ENCODE measurements around the gene LKAAEAR1. TPM values are rescaled to one million over a fixed set of nuclear protein-coding genes. Genes with fewer than 3 reads are reported as not detected.
A peak's percentile ranks its signal among the peaks of the same experiment; 100 is the strongest.

Gene LKAAEAR1
- total and polyA plus RNA-seq, 2 of the 13 experiments (the other 11 are each of a cell fraction or from before 2014, with no cell fraction given): not detected

GRCh38 chr20:64067733-64068307 lies 16.4 kb downstream of the LKAAEAR1 start:
- Histone ChIP-seq H3K9ac (ENCODE audit: insufficient read depth, low read depth, low read length) (no peak overlapping the region), H3K4me2 (ENCODE audit: low read depth, low read length) (no peak overlapping the region), H4K20me1 (ENCODE audit: insufficient read depth, low read length) (peaks cover 4% of the 10 kb centered on the region; the same call in 1 of the 2 replicates), H3K4me3 (replicated peaks in 1 of 3; ENCODE audit: insufficient read depth in 1 of 3, low read depth in 2 of 3, low read length in 3 of 3) (no peak overlapping the region), H3K9me3 (ENCODE audit: low read length) (no peaks in the 10 kb centered on the region), H3K4me1 (ENCODE audit: insufficient read depth, low read length) (peaks cover 47% of the 10 kb centered on the region), H3K27ac (ENCODE audit: extremely low read length, insufficient read depth, low read length) (no peak overlapping the region), H3K27me3 (ENCODE audit: control insufficient read depth in 1 of 2, insufficient read depth in 2 of 2, low read length in 2 of 2) (peaks cover 3 to 11% of the 10 kb centered on the region in 2 experiments; a peak in 2 of 5 replicates), H3K79me2 (ENCODE audit: insufficient read depth, low read length) (no peaks in the 10 kb centered on the region), H3K36me3 (replicated peaks in 1 of 2; ENCODE audit: control insufficient read depth in 1 of 2, insufficient read depth in 2 of 2, low read length in 2 of 2) (no peaks in the 10 kb centered on the region), H2AFZ (ENCODE audit: low read length) (no peak overlapping the region)
- ChIA-PET POLR2A (no interaction called here), CTCF (ENCODE audit: low intra/inter-chr PET ratio, low total read pairs) (no interaction called here)
- ATAC-seq (no peak), DNase-seq (ENCODE audit: low spot score) (no peak), FAIRE-seq (no peak)
- intact Hi-C loops (cut with micrococcal nuclease; ENCODE audit: unreplicated experiment) (loop anchor here (2.0 kb wide), 1 partner anchor 13 kb away; no protein-coding TSS in a partner anchor), in situ Hi-C loops (cut with HindIII; ENCODE audit: extremely low pct_ligation_motif_present, low pct_unique_long_range_greater_than_20kb) (no loop called here)
- WGBS (ENCODE audit: low lambda C conversion rate): 46% methylated on average over 7 of the region's 12 CpGs
- no TSS peak for BruUV-seq (replicated peaks)
- TF ChIP-seq RXRB (CRISPR knock-in tag; IDR thresholded peaks at IDR 0.05; ENCODE audit: borderline replicate concordance) (no peak), GTF2F1 (IDR thresholded peaks at IDR 0.05; ENCODE audit: low read length) (no peak), GLMP (CRISPR knock-in tag; IDR thresholded peaks at IDR 0.05; ENCODE audit: borderline replicate concordance) (no peak), TBP (CRISPR knock-in tag; IDR thresholded peaks at IDR 0.05) (no peak), GLI4 (CRISPR knock-in tag; IDR thresholded peaks at IDR 0.05; ENCODE audit: borderline replicate concordance) (no peak), ZNF326 (CRISPR knock-in tag; IDR thresholded peaks at IDR 0.05; ENCODE audit: borderline replicate concordance) (no peak), HES4 (CRISPR knock-in tag; IDR thresholded peaks at IDR 0.05; ENCODE audit: borderline replicate concordance) (no peak), AFF4 (CRISPR knock-in tag; IDR thresholded peaks at IDR 0.05) (no peak), FOSL1 (CRISPR knock-in tag; IDR thresholded peaks at IDR 0.05; ENCODE audit: borderline replicate concordance) (no peak), SPEN (CRISPR knock-in tag; IDR thresholded peaks at IDR 0.05; ENCODE audit: low read depth) (no peak), HOXA7 (CRISPR knock-in tag; IDR thresholded peaks at IDR 0.05) (0 out of 2 replicates have a peak, but pooled peaks have one; percentile 71)
- TF ChIP-seq, protein P1, sequence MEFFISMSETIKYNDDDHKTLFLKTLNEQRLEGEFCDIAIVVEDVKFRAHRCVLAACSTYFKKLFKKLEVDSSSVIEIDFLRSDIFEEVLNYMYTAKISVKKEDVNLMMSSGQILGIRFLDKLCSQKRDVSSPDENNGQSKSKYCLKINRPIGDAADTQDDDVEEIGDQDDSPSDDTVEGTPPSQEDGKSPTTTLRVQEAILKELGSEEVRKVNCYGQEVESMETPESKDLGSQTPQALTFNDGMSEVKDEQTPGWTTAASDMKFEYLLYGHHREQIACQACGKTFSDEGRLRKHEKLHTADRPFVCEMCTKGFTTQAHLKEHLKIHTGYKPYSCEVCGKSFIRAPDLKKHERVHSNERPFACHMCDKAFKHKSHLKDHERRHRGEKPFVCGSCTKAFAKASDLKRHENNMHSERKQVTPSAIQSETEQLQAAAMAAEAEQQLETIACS (CRISPR knock-in tag; IDR thresholded peaks at IDR 0.05): no peak
- TF ChIP-seq, protein P2, sequence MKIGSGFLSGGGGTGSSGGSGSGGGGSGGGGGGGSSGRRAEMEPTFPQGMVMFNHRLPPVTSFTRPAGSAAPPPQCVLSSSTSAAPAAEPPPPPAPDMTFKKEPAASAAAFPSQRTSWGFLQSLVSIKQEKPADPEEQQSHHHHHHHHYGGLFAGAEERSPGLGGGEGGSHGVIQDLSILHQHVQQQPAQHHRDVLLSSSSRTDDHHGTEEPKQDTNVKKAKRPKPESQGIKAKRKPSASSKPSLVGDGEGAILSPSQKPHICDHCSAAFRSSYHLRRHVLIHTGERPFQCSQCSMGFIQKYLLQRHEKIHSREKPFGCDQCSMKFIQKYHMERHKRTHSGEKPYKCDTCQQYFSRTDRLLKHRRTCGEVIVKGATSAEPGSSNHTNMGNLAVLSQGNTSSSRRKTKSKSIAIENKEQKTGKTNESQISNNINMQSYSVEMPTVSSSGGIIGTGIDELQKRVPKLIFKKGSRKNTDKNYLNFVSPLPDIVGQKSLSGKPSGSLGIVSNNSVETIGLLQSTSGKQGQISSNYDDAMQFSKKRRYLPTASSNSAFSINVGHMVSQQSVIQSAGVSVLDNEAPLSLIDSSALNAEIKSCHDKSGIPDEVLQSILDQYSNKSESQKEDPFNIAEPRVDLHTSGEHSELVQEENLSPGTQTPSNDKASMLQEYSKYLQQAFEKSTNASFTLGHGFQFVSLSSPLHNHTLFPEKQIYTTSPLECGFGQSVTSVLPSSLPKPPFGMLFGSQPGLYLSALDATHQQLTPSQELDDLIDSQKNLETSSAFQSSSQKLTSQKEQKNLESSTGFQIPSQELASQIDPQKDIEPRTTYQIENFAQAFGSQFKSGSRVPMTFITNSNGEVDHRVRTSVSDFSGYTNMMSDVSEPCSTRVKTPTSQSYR (CRISPR knock-in tag; IDR thresholded peaks at IDR 0.05; ENCODE audit: borderline replicate concordance): peak; percentile 66
- TF ChIP-seq, protein P3, sequence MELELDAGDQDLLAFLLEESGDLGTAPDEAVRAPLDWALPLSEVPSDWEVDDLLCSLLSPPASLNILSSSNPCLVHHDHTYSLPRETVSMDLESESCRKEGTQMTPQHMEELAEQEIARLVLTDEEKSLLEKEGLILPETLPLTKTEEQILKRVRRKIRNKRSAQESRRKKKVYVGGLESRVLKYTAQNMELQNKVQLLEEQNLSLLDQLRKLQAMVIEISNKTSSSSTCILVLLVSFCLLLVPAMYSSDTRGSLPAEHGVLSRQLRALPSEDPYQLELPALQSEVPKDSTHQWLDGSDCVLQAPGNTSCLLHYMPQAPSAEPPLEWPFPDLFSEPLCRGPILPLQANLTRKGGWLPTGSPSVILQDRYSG (CRISPR knock-in tag; IDR thresholded peaks at IDR 0.05): no peak

All from HepG2 (cell line).